Testis (tissue), 2 donors: Measurements from ENCODE around the gene KAT2B.

Experiments used
- POLR2A ChIP-seq: fragments of 450-650 bp; IDR thresholded peaks from one replicate; pipeline ENCODE4 v1.6.1; 2017; ENCODE audit warnings: antibody characterized with exemption, mild to moderate bottlenecking, moderate library complexity
- TF ChIP-seq, protein P1 (sequence below), 3 experiments: fragments of 450-650 bp in 2 of 3; fragments of 200-600 bp in 1 of 3; sonication (generic) in 1 of 3; IDR thresholded peaks; one replicate each; pipeline ENCODE4 v1.5.1; 2016 to 2019; ENCODE audit warnings: antibody characterized with exemption in 3 of 3, mild to moderate bottlenecking in 2 of 3, moderate library complexity in 1 of 3

DNA sequence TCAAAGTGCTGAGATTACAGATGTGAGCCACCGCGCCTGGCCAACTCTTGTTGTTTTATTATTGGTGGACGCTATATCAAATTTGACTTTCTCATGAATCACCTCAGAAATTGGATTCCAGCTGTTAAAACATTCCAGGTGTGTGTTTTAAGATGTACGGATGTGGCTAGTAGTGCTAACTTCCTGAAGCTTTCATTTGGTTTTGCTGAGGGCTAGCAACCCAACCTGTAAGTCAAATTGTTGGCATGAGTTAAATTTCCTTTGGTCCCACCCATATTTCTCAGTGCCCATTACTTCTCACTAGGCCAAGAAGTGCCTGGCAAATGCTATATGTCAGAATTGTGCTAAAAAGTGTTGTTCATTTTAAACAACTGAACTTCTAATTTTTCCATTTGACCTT is 13.1 kb upstream of the KAT2B start:
- TF ChIP-seq, protein P1, sequence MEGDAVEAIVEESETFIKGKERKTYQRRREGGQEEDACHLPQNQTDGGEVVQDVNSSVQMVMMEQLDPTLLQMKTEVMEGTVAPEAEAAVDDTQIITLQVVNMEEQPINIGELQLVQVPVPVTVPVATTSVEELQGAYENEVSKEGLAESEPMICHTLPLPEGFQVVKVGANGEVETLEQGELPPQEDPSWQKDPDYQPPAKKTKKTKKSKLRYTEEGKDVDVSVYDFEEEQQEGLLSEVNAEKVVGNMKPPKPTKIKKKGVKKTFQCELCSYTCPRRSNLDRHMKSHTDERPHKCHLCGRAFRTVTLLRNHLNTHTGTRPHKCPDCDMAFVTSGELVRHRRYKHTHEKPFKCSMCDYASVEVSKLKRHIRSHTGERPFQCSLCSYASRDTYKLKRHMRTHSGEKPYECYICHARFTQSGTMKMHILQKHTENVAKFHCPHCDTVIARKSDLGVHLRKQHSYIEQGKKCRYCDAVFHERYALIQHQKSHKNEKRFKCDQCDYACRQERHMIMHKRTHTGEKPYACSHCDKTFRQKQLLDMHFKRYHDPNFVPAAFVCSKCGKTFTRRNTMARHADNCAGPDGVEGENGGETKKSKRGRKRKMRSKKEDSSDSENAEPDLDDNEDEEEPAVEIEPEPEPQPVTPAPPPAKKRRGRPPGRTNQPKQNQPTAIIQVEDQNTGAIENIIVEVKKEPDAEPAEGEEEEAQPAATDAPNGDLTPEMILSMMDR (IDR thresholded peaks at IDR 0.05), result no peak
- TF ChIP-seq POLR2A, result no peak
